Ishikawa (cell line): ENCODE results near the gene TRA2B.

ENCODE experiments used
- CEBPB ChIP-seq: IDR thresholded peaks from 2 replicates; pipeline ENCODE4 v1.6.1; 2012
- CREB1 ChIP-seq: IDR thresholded peaks from 2 replicates; pipeline ENCODE4 v1.6.1; 2012; ENCODE audit warnings: low read depth
- EGR1 ChIP-seq: IDR thresholded peaks from 2 replicates; pipeline ENCODE4 v1.6.1; 2012
- EP300 ChIP-seq: IDR thresholded peaks from 2 replicates; pipeline ENCODE4 v1.6.1; 2012; ENCODE audit warnings: borderline replicate concordance
- MAX ChIP-seq: IDR thresholded peaks from 2 replicates; pipeline ENCODE4 v1.6.1; 2012
- NFIC ChIP-seq: IDR thresholded peaks from 2 replicates; pipeline ENCODE4 v1.6.1; 2012
- RAD21 ChIP-seq: IDR thresholded peaks from 2 replicates; pipeline ENCODE4 v1.6.1; 2012; ENCODE audit warnings: low read depth
- TAF1 ChIP-seq: IDR thresholded peaks from 2 replicates; pipeline ENCODE4 v1.6.1; 2012; ENCODE audit warnings: low read depth, mild to moderate bottlenecking
- TCF12 ChIP-seq: IDR thresholded peaks from 2 replicates; pipeline ENCODE4 v1.6.1; 2012; ENCODE audit warnings: low read depth
- TEAD4 ChIP-seq: IDR thresholded peaks from 2 replicates; pipeline ENCODE4 v1.6.1; 2012
- YY1 ChIP-seq: IDR thresholded peaks from 2 replicates; pipeline ENCODE4 v1.6.1; 2012; ENCODE audit warnings: low read depth
- ZBTB7A ChIP-seq: IDR thresholded peaks from 2 replicates; pipeline ENCODE4 v1.6.1; 2012; ENCODE audit warnings: low read depth
- TF ChIP-seq, protein P1 (sequence below): IDR thresholded peaks from 2 replicates; pipeline ENCODE4 v1.6.1; 2012; ENCODE audit warnings: low read depth, mild to moderate bottlenecking

- no peak for TF ChIP-seq EGR1
- TF ChIP-seq NFIC = no peak
- TF ChIP-seq TCF12 = no peak
- TF ChIP-seq TAF1 = no peak
- TF ChIP-seq MAX = no peak
- no peak for TF ChIP-seq CREB1
- TF ChIP-seq ZBTB7A = no peak
- TF ChIP-seq EP300 = no peak
- TF ChIP-seq CEBPB = no peak
- TF ChIP-seq, protein P1, sequence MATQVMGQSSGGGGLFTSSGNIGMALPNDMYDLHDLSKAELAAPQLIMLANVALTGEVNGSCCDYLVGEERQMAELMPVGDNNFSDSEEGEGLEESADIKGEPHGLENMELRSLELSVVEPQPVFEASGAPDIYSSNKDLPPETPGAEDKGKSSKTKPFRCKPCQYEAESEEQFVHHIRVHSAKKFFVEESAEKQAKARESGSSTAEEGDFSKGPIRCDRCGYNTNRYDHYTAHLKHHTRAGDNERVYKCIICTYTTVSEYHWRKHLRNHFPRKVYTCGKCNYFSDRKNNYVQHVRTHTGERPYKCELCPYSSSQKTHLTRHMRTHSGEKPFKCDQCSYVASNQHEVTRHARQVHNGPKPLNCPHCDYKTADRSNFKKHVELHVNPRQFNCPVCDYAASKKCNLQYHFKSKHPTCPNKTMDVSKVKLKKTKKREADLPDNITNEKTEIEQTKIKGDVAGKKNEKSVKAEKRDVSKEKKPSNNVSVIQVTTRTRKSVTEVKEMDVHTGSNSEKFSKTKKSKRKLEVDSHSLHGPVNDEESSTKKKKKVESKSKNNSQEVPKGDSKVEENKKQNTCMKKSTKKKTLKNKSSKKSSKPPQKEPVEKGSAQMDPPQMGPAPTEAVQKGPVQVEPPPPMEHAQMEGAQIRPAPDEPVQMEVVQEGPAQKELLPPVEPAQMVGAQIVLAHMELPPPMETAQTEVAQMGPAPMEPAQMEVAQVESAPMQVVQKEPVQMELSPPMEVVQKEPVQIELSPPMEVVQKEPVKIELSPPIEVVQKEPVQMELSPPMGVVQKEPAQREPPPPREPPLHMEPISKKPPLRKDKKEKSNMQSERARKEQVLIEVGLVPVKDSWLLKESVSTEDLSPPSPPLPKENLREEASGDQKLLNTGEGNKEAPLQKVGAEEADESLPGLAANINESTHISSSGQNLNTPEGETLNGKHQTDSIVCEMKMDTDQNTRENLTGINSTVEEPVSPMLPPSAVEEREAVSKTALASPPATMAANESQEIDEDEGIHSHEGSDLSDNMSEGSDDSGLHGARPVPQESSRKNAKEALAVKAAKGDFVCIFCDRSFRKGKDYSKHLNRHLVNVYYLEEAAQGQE = no peak
- TF ChIP-seq YY1 = no peak
- TF ChIP-seq TEAD4 = no peak
- TF ChIP-seq RAD21 = no peak
Observed at GRCh38 chr3:185931777-185932612, 5.8 kb downstream of the TRA2B start.
